Activated T-helper 1 cell treated with anti-CD3 and anti-CD28 coated beads, Interleukin-2, amount 50 U/mL, for 16 hours (primary cell): ENCODE results near the gene NSF.
"Not testable (repeated sequence)": the region's sequence is repeated elsewhere in the genome, so short reads cannot be mapped to it uniquely, and the experiment has no call there.

Source experiments
- DNase-seq, 2 donors: peaks; one replicate each; pipeline ENCODE4 v3.0.0-alpha.2; 2020; ENCODE audit warnings: low read depth in 1 of 2, low spot score in 1 of 2

NSF gene

GRCh38 chr17:46753776-46754175 is 163.3 kb downstream of the NSF start:
- DNase-seq: no peak

GRCh38 chr17:46756081-46756735 is 165.7 kb downstream of the NSF start:
- DNase-seq: no peak

DNA sequence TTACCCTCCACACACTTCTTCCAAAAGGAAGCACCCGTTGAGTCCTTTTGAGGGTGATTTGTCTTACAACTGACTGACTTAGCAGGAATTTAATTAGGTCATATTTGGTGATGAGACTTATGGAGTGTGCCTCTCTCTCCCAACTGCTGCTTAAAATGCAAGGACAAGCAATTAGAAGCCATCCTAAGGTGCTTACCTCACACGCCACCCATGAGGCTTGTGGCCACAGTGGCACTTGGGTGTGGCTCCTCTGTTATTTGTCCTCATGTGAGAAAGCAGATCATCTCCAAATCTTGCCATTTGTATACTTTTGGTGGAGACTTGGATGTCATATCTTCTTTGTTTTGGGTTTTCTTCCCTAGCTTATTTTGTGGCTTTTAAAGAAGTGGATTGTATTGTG is 166.4 kb downstream of the NSF start:
- no peak for DNase-seq

GRCh38 chr17:46757588-46757987 is 167.1 kb downstream of the NSF start:
- not testable (repeated sequence) for DNase-seq

GRCh38 chr17:46758614-46759013 is 168.1 kb downstream of the NSF start:
- no peak for DNase-seq

DNA sequence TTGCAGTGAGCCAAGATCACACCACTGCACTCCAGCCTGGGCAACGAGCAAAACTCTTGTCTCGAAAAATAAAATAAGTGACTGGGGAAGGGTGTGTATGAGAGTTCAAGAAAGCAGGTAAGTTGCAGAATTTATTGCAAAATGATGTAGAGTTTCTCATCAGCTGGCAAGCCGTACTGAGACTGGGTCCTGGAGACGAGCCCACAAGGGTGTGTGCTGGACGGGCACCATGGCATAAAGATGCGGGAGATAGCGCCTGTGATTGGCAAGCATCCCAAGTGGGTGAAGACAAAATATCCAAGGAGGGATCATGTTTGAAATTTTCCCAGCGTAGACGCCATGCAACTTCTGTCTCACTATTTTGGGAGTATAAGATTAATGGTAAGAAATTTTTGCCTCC is 168.7 kb downstream of the NSF start:
- DNase-seq: no peak

DNA sequence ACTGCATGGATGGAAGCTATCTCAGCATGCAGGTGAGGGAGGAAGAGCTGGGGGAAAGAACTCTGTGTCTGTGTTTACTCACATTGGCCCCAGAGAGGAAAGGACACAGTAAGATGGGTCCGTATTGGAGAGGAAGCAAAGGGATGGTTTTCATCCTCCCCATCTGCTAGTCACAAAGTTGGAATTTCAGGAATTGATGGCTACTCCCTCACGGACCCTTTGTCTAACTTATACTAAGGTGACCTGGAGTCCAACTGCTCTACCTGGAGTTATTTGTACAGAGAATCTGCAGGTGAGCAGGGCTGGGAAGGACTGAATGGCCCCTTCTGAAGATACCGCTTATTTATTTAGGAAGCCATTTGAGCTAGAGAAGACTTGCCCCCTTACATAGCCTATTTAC is 172.9 kb downstream of the NSF start:
- no peak for DNase-seq

- DNase-seq: no peak
Observed at GRCh38 chr17:46764000-46764708, 173.7 kb downstream of the NSF start.

DNA sequence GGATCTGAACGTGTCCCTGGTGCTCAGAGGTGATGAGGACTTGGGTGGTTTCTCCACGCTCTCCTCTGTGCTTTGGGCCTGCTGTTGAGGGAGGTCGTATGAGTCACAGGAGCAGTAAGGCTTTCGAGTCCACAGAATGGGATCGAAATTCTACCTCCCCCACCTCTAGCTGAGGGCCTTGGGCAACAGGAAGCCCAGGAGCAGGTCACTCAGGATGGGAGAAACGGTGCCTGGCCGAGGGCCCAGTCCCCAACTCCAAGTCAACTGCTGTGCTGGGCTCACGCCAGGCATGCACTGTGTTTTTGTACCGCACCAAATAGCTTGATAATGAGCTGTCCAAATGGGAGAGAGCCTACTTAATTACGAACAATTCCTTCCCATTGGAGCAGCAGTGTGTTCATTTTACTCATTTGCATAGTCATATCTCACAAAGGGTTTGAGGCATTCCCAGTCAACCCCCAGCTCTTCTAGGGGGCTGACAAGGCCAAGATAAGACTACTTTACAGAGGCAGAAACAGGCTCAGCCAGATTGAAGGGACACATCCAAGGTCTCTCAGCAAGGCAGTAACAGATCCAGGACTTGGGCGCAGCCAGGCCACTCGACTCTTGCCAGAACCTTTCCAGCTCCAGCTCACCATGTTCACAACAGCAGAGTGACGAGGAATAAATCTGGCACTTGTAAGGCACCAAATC is 174.4 kb downstream of the NSF start:
- DNase-seq: no peak

DNA sequence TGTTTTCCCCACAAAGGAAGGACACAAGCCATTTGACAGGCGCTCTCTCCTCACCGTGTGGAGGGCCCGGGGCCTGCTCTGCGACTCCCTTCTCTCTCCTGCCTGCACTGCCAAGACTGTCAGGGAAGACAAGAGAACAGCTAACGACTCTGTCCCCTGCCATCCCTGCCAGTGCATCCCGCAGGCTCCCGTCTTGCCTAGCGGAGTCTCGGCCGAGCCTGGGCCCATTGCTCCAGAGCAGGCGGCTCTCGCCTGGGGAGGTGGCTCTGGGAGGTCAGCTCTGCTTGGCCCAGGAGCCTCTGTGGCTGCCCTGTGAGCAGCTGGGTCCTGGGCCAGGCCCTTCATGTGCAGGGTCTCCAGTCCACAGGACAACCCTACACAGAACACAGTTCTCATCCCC is 175.0 kb downstream of the NSF start:
- no peak for DNase-seq

DNA sequence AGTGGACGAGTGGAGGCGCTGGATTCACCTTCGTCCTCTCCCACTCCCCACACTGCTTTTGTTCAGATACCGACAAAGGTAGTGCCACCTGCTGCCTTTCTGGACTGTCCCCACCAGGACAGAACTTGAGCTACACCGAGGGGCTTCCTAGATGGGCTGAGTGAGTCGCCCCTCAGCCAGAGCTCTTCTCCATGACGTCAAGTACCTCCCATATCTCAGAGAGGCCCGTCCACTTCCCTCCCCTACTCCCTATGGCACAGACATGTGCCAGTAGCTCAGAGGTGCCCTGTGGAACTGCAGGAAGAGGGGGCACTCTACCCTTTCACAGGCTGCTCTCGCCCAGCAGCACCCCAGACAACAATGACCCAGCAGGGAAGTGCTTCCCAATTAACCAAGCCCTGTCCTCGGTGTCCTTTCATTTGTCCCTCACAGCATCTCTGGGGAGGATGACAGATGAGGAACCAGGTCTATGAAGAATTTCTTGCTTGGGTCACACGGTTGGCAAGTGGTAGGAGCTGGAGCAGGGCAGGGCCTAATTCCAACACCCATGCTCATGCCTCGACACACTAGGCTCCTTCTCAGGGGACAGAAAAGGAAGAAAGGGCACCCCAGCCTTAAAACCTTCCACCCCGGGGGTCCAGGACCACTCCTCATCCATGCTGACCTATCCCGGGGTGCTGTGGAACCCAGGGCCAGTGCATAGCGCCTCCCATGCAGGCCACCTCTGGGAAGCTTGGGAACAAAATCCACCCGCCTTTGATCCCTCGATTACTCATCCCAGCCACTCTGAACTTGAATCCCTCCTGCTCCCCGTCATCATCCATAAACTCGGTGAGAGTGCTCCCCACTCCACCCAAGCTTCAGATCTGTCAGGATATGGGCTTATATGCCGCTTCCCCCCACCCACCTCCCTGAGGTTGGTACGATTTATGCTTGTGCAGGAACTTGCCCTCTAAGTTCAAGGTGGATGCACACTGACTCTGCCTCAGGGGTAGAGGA is 176.3 kb downstream of the NSF start:
- DNase-seq: no peak

DNA sequence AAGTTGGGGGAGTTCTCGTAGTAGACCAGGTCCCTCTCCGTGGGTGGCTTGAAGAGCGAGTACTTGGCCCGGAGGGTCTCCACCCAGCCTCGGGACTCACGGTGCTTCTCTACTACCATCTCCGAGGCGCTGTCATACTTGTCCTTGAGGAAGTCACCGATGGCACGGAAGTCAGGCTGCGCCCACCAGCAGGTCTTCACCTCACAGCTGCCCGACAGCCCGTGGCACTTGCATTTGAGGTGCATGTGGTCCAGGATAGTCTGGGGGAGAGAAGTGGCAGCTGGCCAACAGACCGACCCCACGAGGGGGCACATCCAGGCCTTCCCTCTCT is 178.0 kb downstream of the NSF start:
- DNase-seq: no peak

DNA sequence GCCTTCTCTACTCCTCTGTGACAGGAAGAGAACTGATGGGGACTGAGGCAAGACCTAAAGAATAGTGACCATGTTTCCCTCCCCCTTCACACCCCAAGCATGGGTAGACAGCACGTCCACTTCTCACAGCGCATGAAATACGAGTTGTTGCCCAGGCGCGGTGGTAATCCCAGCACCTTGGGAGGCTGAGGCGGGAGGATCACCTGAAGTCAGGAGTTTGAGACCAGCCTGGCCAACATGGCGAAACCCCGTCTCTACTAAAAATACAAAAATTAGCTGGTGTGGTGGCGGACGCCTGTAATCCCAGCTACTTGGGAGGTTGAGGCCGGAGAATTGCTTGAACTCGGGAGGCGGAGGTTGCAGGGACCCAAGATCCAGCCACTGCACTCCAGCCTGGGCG is 178.4 kb downstream of the NSF start:
- DNase-seq: not testable (repeated sequence)

- no peak for DNase-seq
Observed at GRCh38 chr17:46769531-46770438, 179.3 kb downstream of the NSF start.

- DNase-seq: no peak
Observed at GRCh38 chr17:46770439-46770817, 180.0 kb downstream of the NSF start.

- DNase-seq: no peak
Observed at GRCh38 chr17:46770818-46771560, 180.5 kb downstream of the NSF start.

DNA sequence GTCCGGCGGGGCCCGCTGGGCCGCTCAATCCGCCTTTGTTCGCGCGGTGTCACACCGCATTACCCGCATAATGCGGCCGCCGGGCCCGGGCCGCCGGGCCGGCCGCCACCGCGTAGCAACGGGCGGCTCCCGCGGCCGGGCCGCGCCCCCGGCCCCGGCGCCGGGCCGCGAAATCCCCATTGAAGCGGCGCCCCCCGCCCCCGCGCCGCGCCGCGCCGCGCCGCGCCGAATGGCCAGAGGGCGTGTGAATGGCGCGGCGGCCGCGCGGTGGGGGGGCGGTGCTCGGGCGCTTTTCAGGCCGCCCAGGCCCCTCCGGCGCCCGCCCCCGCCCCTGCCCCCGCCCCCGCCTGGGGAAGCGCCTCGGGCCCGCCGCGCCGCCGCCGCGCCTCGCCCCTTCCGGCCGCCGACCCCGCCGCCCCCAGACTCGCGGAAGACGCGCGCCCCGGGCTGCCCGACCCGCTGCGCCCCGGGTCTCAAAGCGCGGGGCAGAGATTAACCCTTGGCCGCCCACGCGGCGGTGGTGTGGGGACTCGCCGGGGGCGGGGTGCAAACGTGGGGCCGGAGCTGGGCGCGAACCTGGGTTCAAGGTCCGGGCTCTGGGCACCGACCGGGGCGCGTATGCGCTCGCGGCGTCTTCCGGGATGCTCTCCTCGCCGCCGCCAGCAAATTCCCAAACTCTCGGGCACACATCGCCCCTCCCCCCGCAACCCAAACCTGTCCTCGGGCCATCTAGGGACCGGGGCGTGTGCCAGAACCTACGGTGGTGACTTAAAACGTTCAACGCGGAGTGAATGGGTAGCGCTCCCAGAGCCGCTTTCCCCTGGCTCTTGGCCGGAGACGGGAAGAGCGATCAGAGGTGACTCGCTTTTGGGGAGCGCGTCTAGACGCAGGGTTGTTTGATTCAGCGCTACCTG is 181.3 kb downstream of the NSF start:
- no peak for DNase-seq

GRCh38 chr17:46772475-46773220 is 182.2 kb downstream of the NSF start:
- no peak for DNase-seq
